Measurements from ENCODE around the gene CHRM4.

- TF ChIP-seq YY1 (IDR thresholded peaks at IDR 0.05; ENCODE audit: insufficient read depth, insufficient replicate concordance, low read depth, low read length), result no peak
- TF ChIP-seq CTCF (CRISPR knock-in tag; IDR thresholded peaks at IDR 0.05), result no peak
- TF ChIP-seq ZNF510 (CRISPR knock-in tag; IDR thresholded peaks at IDR 0.05; ENCODE audit: low read depth), result no peak
These were observed 57.4 kb downstream of the CHRM4 start for GRCh38 chr11:46334211-46334610.
